HEK293 (cell line): ENCODE results near the gene TLCD3A.

Experiments
- TRIM28 ChIP-seq: IDR thresholded peaks from 2 replicates; pipeline ENCODE4 v1.6.1; 2011; ENCODE audit warnings: low read length, control low read depth, borderline replicate concordance
- YY1 ChIP-seq: fragments of 450-650 bp; formaldehyde crosslinking; IDR thresholded peaks from 2 replicates; pipeline ENCODE4 v1.5.1; 2018; ENCODE audit warnings: missing biosample characterization, missing genetic modification characterization
- ZBTB8A ChIP-seq: fragments of 450-650 bp; formaldehyde crosslinking; IDR thresholded peaks from 2 replicates; pipeline ENCODE4 v1.5.1; 2016; ENCODE audit warnings: missing biosample characterization, missing genetic modification characterization
- ZNF114 ChIP-seq: fragments of 450-650 bp; formaldehyde crosslinking; IDR thresholded peaks from 2 replicates; pipeline ENCODE4 v1.5.0; 2017; ENCODE audit warnings: missing biosample characterization, missing genetic modification characterization
- ZNF155 ChIP-seq: fragments of 450-650 bp; formaldehyde crosslinking; IDR thresholded peaks from 2 replicates; pipeline ENCODE4 v1.5.1; 2016; ENCODE audit warnings: missing biosample characterization, missing genetic modification characterization
- ZNF354C ChIP-seq: fragments of 450-650 bp; formaldehyde crosslinking; IDR thresholded peaks from 2 replicates; pipeline ENCODE4 v1.5.1; 2016; ENCODE audit warnings: missing biosample characterization, missing genetic modification characterization, low read depth, borderline replicate concordance
- ZNF416 ChIP-seq: fragments of 450-650 bp; formaldehyde crosslinking; IDR thresholded peaks from 2 replicates; pipeline ENCODE4 v1.5.1; 2016; ENCODE audit warnings: missing biosample characterization, missing genetic modification characterization
- ZNF624 ChIP-seq: fragments of 450-650 bp; formaldehyde crosslinking; IDR thresholded peaks from 2 replicates; pipeline ENCODE4 v1.5.1; 2017; ENCODE audit warnings: missing biosample characterization, missing genetic modification characterization
- ZNF670 ChIP-seq: fragments of 450-650 bp; formaldehyde crosslinking; IDR thresholded peaks from 2 replicates; pipeline ENCODE4 v1.5.1; 2016; ENCODE audit warnings: missing biosample characterization, missing genetic modification characterization, low read depth
- ZNF777 ChIP-seq: fragments of 450-650 bp; formaldehyde crosslinking; IDR thresholded peaks from 2 replicates; pipeline ENCODE4 v1.5.1; 2017; ENCODE audit warnings: missing biosample characterization, missing genetic modification characterization, borderline replicate concordance
- TF ChIP-seq, protein P1 (sequence below): fragments of 450-650 bp; formaldehyde crosslinking; IDR thresholded peaks from 2 replicates; pipeline ENCODE4 v1.5.1; 2016; ENCODE audit warnings: missing biosample characterization, missing genetic modification characterization
- TF ChIP-seq, protein P2 (sequence below): fragments of 450-650 bp; formaldehyde crosslinking; IDR thresholded peaks from 2 replicates; pipeline ENCODE4 v1.5.1; 2016; ENCODE audit warnings: missing biosample characterization, missing genetic modification characterization
- TF ChIP-seq, protein P3 (sequence below): fragments of 450-650 bp; formaldehyde crosslinking; IDR thresholded peaks from 2 replicates; pipeline ENCODE4 v1.5.1; 2016; ENCODE audit warnings: missing biosample characterization, missing genetic modification characterization, low read depth
- TF ChIP-seq, protein P4 (sequence below): fragments of 450-650 bp; formaldehyde crosslinking; IDR thresholded peaks from 2 replicates; pipeline ENCODE4 v1.5.1; 2016; ENCODE audit warnings: missing biosample characterization, missing genetic modification characterization

DNA sequence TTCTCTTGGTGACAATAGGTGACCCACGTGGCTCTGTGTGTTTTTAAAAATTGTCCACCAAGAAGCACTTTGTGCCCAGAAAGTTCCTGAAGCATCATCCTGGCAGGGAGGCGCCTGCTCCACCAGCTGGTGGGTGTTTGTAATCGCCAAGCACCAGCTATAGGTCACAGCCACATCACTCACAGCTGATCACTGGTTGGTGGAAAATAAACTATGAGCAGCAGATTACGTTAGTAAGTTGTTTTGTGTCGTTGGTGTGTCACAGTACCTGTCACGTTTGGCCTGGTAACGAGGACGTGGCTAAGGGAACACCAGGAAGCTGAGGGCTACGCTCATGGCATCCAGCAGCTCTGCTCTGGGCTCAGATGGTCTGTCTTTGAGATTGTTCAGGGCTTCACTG, 59.9 kb downstream of the TLCD3A start:
- TF ChIP-seq, protein P1, sequence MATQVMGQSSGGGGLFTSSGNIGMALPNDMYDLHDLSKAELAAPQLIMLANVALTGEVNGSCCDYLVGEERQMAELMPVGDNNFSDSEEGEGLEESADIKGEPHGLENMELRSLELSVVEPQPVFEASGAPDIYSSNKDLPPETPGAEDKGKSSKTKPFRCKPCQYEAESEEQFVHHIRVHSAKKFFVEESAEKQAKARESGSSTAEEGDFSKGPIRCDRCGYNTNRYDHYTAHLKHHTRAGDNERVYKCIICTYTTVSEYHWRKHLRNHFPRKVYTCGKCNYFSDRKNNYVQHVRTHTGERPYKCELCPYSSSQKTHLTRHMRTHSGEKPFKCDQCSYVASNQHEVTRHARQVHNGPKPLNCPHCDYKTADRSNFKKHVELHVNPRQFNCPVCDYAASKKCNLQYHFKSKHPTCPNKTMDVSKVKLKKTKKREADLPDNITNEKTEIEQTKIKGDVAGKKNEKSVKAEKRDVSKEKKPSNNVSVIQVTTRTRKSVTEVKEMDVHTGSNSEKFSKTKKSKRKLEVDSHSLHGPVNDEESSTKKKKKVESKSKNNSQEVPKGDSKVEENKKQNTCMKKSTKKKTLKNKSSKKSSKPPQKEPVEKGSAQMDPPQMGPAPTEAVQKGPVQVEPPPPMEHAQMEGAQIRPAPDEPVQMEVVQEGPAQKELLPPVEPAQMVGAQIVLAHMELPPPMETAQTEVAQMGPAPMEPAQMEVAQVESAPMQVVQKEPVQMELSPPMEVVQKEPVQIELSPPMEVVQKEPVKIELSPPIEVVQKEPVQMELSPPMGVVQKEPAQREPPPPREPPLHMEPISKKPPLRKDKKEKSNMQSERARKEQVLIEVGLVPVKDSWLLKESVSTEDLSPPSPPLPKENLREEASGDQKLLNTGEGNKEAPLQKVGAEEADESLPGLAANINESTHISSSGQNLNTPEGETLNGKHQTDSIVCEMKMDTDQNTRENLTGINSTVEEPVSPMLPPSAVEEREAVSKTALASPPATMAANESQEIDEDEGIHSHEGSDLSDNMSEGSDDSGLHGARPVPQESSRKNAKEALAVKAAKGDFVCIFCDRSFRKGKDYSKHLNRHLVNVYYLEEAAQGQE (tag by site-specific recombination): no peak
- no peak for TF ChIP-seq TRIM28
- TF ChIP-seq ZBTB8A (tag by site-specific recombination): no peak
- no peak for TF ChIP-seq YY1 (tag by site-specific recombination)
- no peak for TF ChIP-seq ZNF624
- TF ChIP-seq ZNF354C (tag by site-specific recombination): no peak
- no peak for TF ChIP-seq ZNF155 (tag by site-specific recombination)
- TF ChIP-seq, protein P2, sequence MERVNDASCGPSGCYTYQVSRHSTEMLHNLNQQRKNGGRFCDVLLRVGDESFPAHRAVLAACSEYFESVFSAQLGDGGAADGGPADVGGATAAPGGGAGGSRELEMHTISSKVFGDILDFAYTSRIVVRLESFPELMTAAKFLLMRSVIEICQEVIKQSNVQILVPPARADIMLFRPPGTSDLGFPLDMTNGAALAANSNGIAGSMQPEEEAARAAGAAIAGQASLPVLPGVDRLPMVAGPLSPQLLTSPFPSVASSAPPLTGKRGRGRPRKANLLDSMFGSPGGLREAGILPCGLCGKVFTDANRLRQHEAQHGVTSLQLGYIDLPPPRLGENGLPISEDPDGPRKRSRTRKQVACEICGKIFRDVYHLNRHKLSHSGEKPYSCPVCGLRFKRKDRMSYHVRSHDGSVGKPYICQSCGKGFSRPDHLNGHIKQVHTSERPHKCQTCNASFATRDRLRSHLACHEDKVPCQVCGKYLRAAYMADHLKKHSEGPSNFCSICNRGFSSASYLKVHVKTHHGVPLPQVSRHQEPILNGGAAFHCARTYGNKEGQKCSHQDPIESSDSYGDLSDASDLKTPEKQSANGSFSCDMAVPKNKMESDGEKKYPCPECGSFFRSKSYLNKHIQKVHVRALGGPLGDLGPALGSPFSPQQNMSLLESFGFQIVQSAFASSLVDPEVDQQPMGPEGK: no peak
- TF ChIP-seq, protein P3, sequence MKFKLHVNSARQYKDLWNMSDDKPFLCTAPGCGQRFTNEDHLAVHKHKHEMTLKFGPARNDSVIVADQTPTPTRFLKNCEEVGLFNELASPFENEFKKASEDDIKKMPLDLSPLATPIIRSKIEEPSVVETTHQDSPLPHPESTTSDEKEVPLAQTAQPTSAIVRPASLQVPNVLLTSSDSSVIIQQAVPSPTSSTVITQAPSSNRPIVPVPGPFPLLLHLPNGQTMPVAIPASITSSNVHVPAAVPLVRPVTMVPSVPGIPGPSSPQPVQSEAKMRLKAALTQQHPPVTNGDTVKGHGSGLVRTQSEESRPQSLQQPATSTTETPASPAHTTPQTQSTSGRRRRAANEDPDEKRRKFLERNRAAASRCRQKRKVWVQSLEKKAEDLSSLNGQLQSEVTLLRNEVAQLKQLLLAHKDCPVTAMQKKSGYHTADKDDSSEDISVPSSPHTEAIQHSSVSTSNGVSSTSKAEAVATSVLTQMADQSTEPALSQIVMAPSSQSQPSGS (tag by site-specific recombination): no peak
- TF ChIP-seq ZNF416: no peak
- TF ChIP-seq, protein P4, sequence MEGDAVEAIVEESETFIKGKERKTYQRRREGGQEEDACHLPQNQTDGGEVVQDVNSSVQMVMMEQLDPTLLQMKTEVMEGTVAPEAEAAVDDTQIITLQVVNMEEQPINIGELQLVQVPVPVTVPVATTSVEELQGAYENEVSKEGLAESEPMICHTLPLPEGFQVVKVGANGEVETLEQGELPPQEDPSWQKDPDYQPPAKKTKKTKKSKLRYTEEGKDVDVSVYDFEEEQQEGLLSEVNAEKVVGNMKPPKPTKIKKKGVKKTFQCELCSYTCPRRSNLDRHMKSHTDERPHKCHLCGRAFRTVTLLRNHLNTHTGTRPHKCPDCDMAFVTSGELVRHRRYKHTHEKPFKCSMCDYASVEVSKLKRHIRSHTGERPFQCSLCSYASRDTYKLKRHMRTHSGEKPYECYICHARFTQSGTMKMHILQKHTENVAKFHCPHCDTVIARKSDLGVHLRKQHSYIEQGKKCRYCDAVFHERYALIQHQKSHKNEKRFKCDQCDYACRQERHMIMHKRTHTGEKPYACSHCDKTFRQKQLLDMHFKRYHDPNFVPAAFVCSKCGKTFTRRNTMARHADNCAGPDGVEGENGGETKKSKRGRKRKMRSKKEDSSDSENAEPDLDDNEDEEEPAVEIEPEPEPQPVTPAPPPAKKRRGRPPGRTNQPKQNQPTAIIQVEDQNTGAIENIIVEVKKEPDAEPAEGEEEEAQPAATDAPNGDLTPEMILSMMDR: no peak
- TF ChIP-seq ZNF670 (tag by site-specific recombination): no peak
- no peak for TF ChIP-seq ZNF114
- no peak for TF ChIP-seq ZNF777 (tag by site-specific recombination)
